GM13976 (cell line): Measurements from ENCODE around the gene ALG5.

ENCODE experiments used
- DNase-seq: peaks from one replicate; pipeline ENCODE4 v3.0.0; 2012; ENCODE audit warnings: low spot score
- CTCF ChIP-seq: IDR thresholded peaks from 2 replicates; pipeline ENCODE4 v1.5.1; 2012; ENCODE audit warnings: borderline replicate concordance, mild to moderate bottlenecking; ENCODE audit not compliant: insufficient read depth; ENCODE audit errors: extremely low read depth, missing control alignments, control extremely low read depth
- in situ Hi-C: fragments of 300-500 bp; cut with MboI; formaldehyde crosslinking; loops from one replicate; pipeline ENCODE4 v1.12.0; 2022; ENCODE audit warnings: low sequenced_read_pairs, mixed read lengths, inconsistent platforms; ENCODE audit not compliant: unreplicated experiment

ALG5 gene

GRCh38 chr13:36915106-36915505 lies 84.0 kb downstream of the ALG5 start:
- in situ Hi-C loops = no loop called here
- DNase-seq = no peak
- TF ChIP-seq CTCF = no peak

- TF ChIP-seq CTCF = no peak
- in situ Hi-C loops = no loop called here
- no peak for DNase-seq
Observed at GRCh38 chr13:36914648-36915047, 84.5 kb downstream of the ALG5 start.

GRCh38 chr13:36913463-36913862 lies 85.7 kb downstream of the ALG5 start:
- no peak for TF ChIP-seq CTCF
- no peak for DNase-seq
- in situ Hi-C loops = no loop called here

- in situ Hi-C loops = no loop called here
- no peak for TF ChIP-seq CTCF
- DNase-seq = no peak
Observed at GRCh38 chr13:36912973-36913372, 86.2 kb downstream of the ALG5 start.

GRCh38 chr13:36912369-36912768 lies 86.8 kb downstream of the ALG5 start:
- DNase-seq = no peak
- in situ Hi-C loops = no loop called here
- no peak for TF ChIP-seq CTCF

GRCh38 chr13:36910545-36910944 lies 88.6 kb downstream of the ALG5 start:
- DNase-seq = no peak
- no peak for TF ChIP-seq CTCF
- in situ Hi-C loops = no loop called here

- DNase-seq = no peak
- in situ Hi-C loops = no loop called here
- TF ChIP-seq CTCF = no peak
Observed at GRCh38 chr13:36907821-36908220, 91.3 kb downstream of the ALG5 start.
